GM12891 (cell line): ENCODE measurements around the gene SLC38A11.

ENCODE experiments used
- POLR2A ChIP-seq: IDR thresholded peaks from 2 replicates; pipeline ENCODE4 v1.6.1; 2011; ENCODE audit warnings: low read depth, low read length, control low read depth
- POLR2AphosphoS5 ChIP-seq: IDR thresholded peaks from 2 replicates; pipeline ENCODE4 v1.6.1; 2011; ENCODE audit warnings: low read depth, low read length, control low read depth
- TAF1 ChIP-seq: IDR thresholded peaks from 2 replicates; pipeline ENCODE4 v1.6.1; 2011; ENCODE audit warnings: low read depth, low read length, control low read depth

DNA sequence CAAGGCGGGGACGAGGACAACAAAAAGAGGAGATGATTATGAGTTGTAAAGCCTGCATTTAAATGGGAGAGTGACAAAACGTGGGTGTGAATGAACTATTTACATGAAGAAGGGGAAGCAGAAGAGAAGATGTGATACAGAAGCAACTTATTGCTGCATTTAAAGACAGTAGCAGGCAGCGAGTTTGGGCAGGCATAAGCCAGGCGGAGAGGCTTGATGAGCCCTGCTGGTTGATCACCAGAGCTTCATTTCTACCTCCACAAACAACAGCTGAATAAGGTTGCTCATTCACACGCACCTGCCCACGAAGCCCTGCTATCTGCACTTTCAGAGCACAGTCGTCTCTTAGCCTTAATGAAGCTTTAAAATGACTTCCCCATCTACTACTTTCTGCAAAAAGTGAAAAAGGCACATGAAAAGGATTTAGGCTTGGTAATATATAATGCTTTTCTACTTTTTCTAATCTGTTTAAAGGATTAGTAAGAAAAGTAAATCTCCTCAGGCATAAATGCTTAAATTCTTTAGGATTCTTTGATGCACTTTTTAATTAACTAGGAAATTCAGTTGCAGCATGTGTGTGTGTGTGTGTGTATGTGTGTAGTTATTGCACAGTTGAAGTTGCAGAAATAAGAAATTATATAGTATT is 3.1 kb downstream of the SLC38A11 start:
- TF ChIP-seq POLR2AphosphoS5 (no peak), POLR2A (no peak), TAF1 (no peak)
